ENCODE results near the gene DAB2. TPM values are rescaled to one million over a fixed set of nuclear protein-coding genes. Genes with fewer than 3 reads are reported as not detected.
"Not testable (repeated sequence)": the region's sequence is repeated elsewhere in the genome, so short reads cannot be mapped to it uniquely, and the experiment has no call there.

Gene DAB2
- total RNA-seq, 1 donor from 2014 or later, result not detected

- Mint-ChIP-seq H3K27ac (no peak overlapping the region), H3K4me1 (ENCODE audit: low read depth) (no peaks in the 10 kb centered on the region), H3K4me3 (no peak overlapping the region), H3K27me3 (ENCODE audit: insufficient read depth) (peaks cover 13% of the 10 kb centered on the region), H3K9me3 (no peaks in the 10 kb centered on the region), H3K36me3 (ENCODE audit: low read depth) (no peaks in the 10 kb centered on the region)
- intact Hi-C loops (cut with micrococcal nuclease), result no loop called here
- DNase-seq (ENCODE audit: low spot score), result no peak
These were observed 15.7 kb downstream of the DAB2 start for GRCh38 chr5:39409033-39409432.

DNA sequence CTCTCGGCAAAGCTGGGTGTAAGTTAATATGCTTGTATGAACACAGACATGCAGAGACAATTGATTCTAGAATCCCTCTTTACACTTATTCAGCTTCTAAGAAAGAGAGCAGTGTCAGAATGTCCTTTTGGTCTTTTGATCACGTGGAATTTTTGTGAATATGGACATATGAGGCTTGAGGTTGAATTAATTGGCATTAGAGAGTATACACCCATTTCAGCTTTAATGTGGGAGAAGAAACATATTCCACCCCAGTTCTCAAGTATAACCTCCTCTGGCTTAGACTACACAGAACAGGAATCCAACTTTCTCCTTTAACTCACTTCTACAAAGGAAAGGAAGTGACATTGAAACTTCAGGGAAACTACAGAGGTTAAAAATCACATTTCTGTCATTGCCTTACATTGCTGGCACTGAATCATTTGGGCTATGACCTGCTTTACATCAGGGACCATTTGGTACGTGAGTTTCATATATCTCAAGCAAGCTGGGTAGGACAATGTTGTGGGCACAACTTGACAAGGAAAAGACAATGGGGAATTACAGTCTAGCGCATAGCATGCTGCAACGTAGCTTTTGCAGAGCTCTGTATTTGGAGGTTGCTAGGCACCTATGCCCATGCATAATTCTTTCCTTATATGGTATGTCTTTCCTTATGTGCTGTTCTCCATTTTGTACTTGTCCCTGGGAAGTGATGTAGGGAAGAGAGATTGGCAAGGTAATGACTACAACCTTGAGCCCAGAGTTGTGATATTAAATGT is 19.5 kb downstream of the DAB2 start:
- no peak for DNase-seq (ENCODE audit: low spot score)
- Mint-ChIP-seq H3K9me3 (no peaks in the 10 kb centered on the region), H3K27me3 (ENCODE audit: insufficient read depth) (peaks cover 5% of the 10 kb centered on the region), H3K27ac (no peak overlapping the region), H3K36me3 (ENCODE audit: low read depth) (no peaks in the 10 kb centered on the region), H3K4me3 (no peak overlapping the region), H3K4me1 (ENCODE audit: low read depth) (no peaks in the 10 kb centered on the region)
- intact Hi-C loops (cut with micrococcal nuclease), result no loop called here

GRCh38 chr5:39403761-39404160 is 21.0 kb downstream of the DAB2 start:
- H3K4me3 Mint-ChIP-seq; H3K27me3 Mint-ChIP-seq (ENCODE audit: insufficient read depth); DNase-seq (ENCODE audit: low spot score); H3K4me1 Mint-ChIP-seq (ENCODE audit: low read depth); H3K36me3 Mint-ChIP-seq (ENCODE audit: low read depth); H3K9me3 Mint-ChIP-seq; H3K27ac Mint-ChIP-seq; intact Hi-C loops (cut with micrococcal nuclease): not testable (repeated sequence)

- H3K4me3 Mint-ChIP-seq; intact Hi-C loops (cut with micrococcal nuclease); H3K9me3 Mint-ChIP-seq; H3K36me3 Mint-ChIP-seq (ENCODE audit: low read depth); H3K27ac Mint-ChIP-seq; H3K4me1 Mint-ChIP-seq (ENCODE audit: low read depth); H3K27me3 Mint-ChIP-seq (ENCODE audit: insufficient read depth); DNase-seq (ENCODE audit: low spot score): not testable (repeated sequence)
These were observed 22.6 kb downstream of the DAB2 start for GRCh38 chr5:39402140-39402539.

GRCh38 chr5:39400713-39401578 is 23.8 kb downstream of the DAB2 start:
- intact Hi-C loops (cut with micrococcal nuclease), result no loop called here

DNA sequence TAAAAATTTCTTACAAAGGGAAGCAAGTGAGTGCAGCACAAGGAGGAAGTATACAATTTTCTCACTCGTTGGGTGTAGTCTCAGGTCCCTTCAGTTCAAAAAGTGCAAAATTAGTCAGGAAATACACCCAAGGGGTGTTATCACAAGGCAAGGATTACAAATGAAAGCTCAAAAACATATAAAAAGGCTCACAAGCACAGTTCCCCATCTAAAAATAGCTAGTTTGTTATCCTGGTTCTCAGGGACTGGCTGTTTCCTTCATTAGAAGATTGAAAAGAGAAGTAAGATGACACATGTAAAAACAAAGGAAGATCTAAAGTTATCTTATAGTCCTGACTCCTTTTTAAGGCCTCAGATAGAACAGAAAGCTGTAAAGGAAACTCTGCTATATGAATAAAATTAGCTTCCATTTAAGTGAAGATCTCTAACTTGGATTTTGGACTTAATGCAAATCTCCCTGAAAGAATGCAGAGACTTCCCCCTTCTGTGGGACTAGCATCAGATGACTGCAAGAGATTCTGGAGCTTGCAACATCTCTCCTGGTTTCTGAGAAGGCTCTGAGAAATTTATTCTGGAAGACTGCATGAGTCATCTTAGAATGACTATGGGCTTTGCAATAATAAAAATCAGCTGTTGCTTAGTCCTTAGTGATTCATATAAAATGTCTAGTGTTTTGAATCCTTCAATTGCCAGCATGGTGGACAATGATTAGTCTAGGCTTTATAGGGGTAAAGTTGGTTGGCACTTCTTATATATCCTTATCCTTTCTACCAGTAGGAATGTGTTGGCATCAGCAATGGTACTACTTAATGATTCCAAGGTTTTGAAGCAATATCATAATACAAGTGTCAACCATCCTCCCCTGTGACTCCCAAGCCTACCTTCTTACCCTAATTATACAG is 25.4 kb downstream of the DAB2 start:
- H3K36me3 Mint-ChIP-seq (ENCODE audit: low read depth), result no peaks in the 10 kb centered on the region
- H3K9me3 Mint-ChIP-seq, result no peaks in the 10 kb centered on the region
- no peak overlapping the region for H3K4me3 Mint-ChIP-seq
- H3K27ac Mint-ChIP-seq, result no peak overlapping the region
- no peaks in the 10 kb centered on the region for H3K4me1 Mint-ChIP-seq (ENCODE audit: low read depth)
- peaks cover 1% of the 10 kb centered on the region for H3K27me3 Mint-ChIP-seq (ENCODE audit: insufficient read depth)
- DNase-seq (ENCODE audit: low spot score), result no peak
- intact Hi-C loops (cut with micrococcal nuclease), result no loop called here

More at GRCh38 chr5:39400713-39401578, 23.8 kb downstream of the DAB2 start:
- H3K4me1 Mint-ChIP-seq (ENCODE audit: low read depth), result no peaks in the 10 kb centered on the region
- H3K27me3 Mint-ChIP-seq (ENCODE audit: insufficient read depth), result no peaks in the 10 kb centered on the region
- H3K4me3 Mint-ChIP-seq, result no peak overlapping the region
- no peaks in the 10 kb centered on the region for H3K36me3 Mint-ChIP-seq (ENCODE audit: low read depth)
- H3K27ac Mint-ChIP-seq, result no peak overlapping the region
- no peaks in the 10 kb centered on the region for H3K9me3 Mint-ChIP-seq
- no peak for DNase-seq (ENCODE audit: low spot score)

- Mint-ChIP-seq H3K4me1 (ENCODE audit: low read depth) (no peaks in the 10 kb centered on the region), H3K36me3 (ENCODE audit: low read depth) (no peaks in the 10 kb centered on the region), H3K27me3 (ENCODE audit: insufficient read depth) (peaks cover 1% of the 10 kb centered on the region), H3K9me3 (no peaks in the 10 kb centered on the region), H3K4me3 (no peak overlapping the region), H3K27ac (no peak overlapping the region)
- intact Hi-C loops (cut with micrococcal nuclease), result no loop called here
- no peak for DNase-seq (ENCODE audit: low spot score)
These were observed 27.9 kb downstream of the DAB2 start for GRCh38 chr5:39396843-39397242.

DNA sequence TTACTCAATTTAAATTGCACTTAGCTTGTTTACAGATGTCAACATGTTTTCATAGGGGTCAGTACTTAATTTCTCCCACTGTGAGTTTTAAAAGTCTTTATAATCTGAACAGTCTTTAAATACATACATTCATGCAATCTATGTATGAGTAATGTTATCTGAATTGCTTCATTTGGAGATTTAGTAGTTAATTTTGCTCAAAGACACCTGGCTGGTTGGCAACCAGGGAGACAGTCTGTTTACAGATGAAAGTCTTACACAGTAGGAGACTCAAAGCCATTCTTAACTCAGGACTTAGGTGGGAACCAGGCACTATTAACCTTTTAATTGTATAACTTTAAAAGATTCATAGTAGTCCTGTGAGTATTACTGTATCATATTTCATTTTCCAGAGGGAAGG is 29.3 kb downstream of the DAB2 start:
- no peaks in the 10 kb centered on the region for H3K9me3 Mint-ChIP-seq
- no peaks in the 10 kb centered on the region for H3K36me3 Mint-ChIP-seq (ENCODE audit: low read depth)
- intact Hi-C loops (cut with micrococcal nuclease), result no loop called here
- H3K4me1 Mint-ChIP-seq (ENCODE audit: low read depth), result no peaks in the 10 kb centered on the region
- H3K4me3 Mint-ChIP-seq, result no peak overlapping the region
- peaks cover 6% of the 10 kb centered on the region for H3K27me3 Mint-ChIP-seq (ENCODE audit: insufficient read depth)
- H3K27ac Mint-ChIP-seq, result no peak overlapping the region
- no peak for DNase-seq (ENCODE audit: low spot score)

- no peak for DNase-seq (ENCODE audit: low spot score)
- no peak overlapping the region for H3K4me3 Mint-ChIP-seq
- no peaks in the 10 kb centered on the region for H3K9me3 Mint-ChIP-seq
- H3K27ac Mint-ChIP-seq, result no peak overlapping the region
- H3K27me3 Mint-ChIP-seq (ENCODE audit: insufficient read depth), result peaks cover 6% of the 10 kb centered on the region
- H3K4me1 Mint-ChIP-seq (ENCODE audit: low read depth), result no peaks in the 10 kb centered on the region
- no peaks in the 10 kb centered on the region for H3K36me3 Mint-ChIP-seq (ENCODE audit: low read depth)
- intact Hi-C loops (cut with micrococcal nuclease), result no loop called here
These were observed 29.8 kb downstream of the DAB2 start for GRCh38 chr5:39394946-39395345.

GRCh38 chr5:39390945-39391344 is 33.8 kb downstream of the DAB2 start:
- Mint-ChIP-seq H3K27me3 (ENCODE audit: insufficient read depth) (peaks cover 8% of the 10 kb centered on the region), H3K27ac (no peak overlapping the region), H3K4me1 (ENCODE audit: low read depth) (no peaks in the 10 kb centered on the region), H3K9me3 (no peaks in the 10 kb centered on the region), H3K36me3 (ENCODE audit: low read depth) (no peaks in the 10 kb centered on the region), H3K4me3 (no peak overlapping the region)
- DNase-seq (ENCODE audit: low spot score), result no peak
- intact Hi-C loops (cut with micrococcal nuclease), result no loop called here

DNA sequence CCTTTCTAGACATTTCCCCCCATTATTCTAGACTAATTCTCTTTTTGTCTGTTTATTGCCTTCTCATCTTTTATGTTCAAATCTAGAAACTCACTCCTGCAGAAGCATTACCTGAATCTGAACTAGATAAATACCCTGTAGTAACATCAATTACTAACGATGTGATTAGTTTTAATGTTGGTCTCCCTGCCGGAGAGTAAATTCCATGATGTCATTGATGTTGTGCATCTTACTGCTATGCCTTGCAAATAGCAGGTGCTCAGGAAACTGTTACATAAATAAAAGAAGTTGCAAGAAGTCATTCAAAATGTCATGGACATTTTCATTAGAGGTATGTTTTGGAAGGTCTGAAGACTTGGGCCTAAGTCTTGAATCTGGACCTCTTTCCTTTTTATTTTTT is 37.5 kb downstream of the DAB2 start:
- H3K9me3 Mint-ChIP-seq, result no peaks in the 10 kb centered on the region
- H3K4me3 Mint-ChIP-seq, result no peak overlapping the region
- DNase-seq (ENCODE audit: low spot score), result no peak
- no peaks in the 10 kb centered on the region for H3K4me1 Mint-ChIP-seq (ENCODE audit: low read depth)
- H3K27ac Mint-ChIP-seq, result no peak overlapping the region
- peaks cover 11% of the 10 kb centered on the region for H3K27me3 Mint-ChIP-seq (ENCODE audit: insufficient read depth)
- H3K36me3 Mint-ChIP-seq (ENCODE audit: low read depth), result no peaks in the 10 kb centered on the region
- intact Hi-C loops (cut with micrococcal nuclease), result no loop called here

DNA sequence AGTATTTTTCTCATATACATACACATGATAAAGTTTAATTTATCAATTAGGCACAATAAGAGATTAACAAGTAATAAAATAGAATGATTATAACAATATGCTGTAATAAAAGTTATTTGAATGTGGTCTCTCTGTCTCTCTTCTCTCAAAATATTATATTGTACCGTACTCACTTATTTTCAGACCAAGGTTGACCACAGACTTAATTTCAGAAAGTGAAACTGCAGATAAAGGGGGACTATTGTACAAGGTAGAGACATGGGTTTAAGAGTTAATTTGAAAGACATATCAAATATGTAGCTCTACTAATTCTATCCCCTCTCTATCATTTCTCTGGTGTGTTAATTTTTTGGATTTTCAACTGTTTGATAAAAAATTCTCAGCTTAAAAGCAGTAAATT is 40.5 kb downstream of the DAB2 start:
- intact Hi-C loops (cut with micrococcal nuclease), result no loop called here
- Mint-ChIP-seq H3K27ac (no peak overlapping the region), H3K36me3 (ENCODE audit: low read depth) (no peaks in the 10 kb centered on the region), H3K27me3 (ENCODE audit: insufficient read depth) (peaks cover 6% of the 10 kb centered on the region), H3K4me3 (no peak overlapping the region), H3K9me3 (no peaks in the 10 kb centered on the region), H3K4me1 (ENCODE audit: low read depth) (no peaks in the 10 kb centered on the region)
- no peak for DNase-seq (ENCODE audit: low spot score)

Data from activated T-helper 1 cell treated with anti-CD3 and anti-CD28 coated beads, Interleukin-12 subunit alpha, Interleukin-12 subunit beta, Interleukin-2, Interleukin-4 antibody, amounts not matched to agents 30 ng/mL and 10 ng/mL and 1 ng/mL, durations not matched to agents 14 hours and 24 hours and 36 hours (primary cell).